ENCODE results near the gene RAB40C.

DNA sequence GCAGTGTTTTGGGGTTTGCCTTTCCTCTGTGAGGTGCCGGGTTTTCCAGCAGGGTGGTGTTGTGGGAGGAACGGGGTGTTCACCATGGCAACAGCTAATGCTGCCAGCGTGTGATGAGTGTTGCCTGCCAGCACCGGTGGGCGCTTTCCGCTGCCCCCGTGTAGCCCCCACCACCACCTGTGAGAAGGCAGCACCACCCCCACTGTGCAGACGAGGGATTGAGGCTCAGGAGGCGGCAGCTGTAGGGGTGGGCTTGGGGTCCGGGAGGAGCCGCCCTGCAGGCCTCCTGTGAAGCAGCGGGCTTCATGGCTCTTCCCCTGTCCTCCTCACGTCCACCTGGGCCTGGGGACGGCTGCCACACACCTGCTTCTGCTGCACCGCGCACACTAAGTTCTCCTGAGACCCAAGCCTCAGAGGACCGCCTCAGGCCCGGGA lies 5.2 kb downstream of the RAB40C start:
- no peak for TF ChIP-seq CTCF (IDR thresholded peaks at IDR 0.05)
- TF ChIP-seq ZFX (IDR thresholded peaks at IDR 0.05; ENCODE audit: borderline replicate concordance): no peak

Data from 22Rv1 (cell line).